Measurements from ENCODE around the gene DUOXA1.
A peak's percentile ranks its signal among the peaks of the same experiment; 100 is the strongest.

DUOXA1 gene, protein sequence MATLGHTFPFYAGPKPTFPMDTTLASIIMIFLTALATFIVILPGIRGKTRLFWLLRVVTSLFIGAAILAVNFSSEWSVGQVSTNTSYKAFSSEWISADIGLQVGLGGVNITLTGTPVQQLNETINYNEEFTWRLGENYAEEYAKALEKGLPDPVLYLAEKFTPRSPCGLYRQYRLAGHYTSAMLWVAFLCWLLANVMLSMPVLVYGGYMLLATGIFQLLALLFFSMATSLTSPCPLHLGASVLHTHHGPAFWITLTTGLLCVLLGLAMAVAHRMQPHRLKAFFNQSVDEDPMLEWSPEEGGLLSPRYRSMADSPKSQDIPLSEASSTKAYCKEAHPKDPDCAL

DNA sequence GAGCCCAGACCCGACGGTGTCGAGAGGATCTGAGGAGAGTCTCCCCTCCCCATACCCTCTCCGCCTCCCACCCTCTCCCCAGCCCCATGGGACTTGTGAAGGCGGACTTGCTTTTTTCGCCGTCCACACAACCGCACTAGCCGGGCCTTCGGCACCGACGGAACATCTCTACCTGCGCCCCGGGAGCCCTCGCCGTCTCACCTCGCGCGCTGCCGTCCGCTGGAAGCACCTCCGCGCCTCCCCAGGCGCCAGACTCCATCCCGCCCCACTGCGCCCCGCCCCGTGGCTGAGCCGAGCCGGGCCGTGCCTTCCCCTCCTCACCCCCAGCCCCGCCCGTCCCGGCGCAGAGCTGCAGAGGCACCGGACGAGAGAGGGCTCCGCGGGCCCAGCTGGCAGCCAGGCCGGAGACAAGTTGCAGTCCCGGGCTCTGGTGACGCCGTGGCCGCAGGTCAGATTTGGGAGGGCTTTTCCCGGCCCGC lies at the start of gene DUOXA1, which contains the start of gene DUOX1:
Gene DUOXA1 (minus strand): TSS at position 229 of the 479 bp plus-strand sequence. CDS start 6,865 bp downstream, outside the sequence.
Gene DUOX1 (plus strand): TSS at position 344 of the 479 bp plus-strand sequence. CDS start 1,973 bp downstream, outside the sequence.
- Histone ChIP-seq H3K9ac (ENCODE audit: low read length) (no peak within 1 kb of the TSS), H3K4me3 (ENCODE audit: low read length) (peak within 1 kb of the TSS; percentile 17), H3K9me3 (ENCODE audit: control insufficient read depth, low read length) (no peaks in the 10 kb centered on the region), H3K27me3 (replicated peaks; ENCODE audit: control insufficient read depth, insufficient read depth, low read length) (peaks cover 59% of the 10 kb centered on the region), H3K36me3 (ENCODE audit: control insufficient read depth, insufficient read depth, low read length, severe bottlenecking) (no peaks in the 10 kb centered on the region), H3K4me1 (ENCODE audit: control insufficient read depth, insufficient read depth, low read length) (no peaks in the 10 kb centered on the region)
- DNase-seq (ENCODE audit: low read depth), result no peak

DNA sequence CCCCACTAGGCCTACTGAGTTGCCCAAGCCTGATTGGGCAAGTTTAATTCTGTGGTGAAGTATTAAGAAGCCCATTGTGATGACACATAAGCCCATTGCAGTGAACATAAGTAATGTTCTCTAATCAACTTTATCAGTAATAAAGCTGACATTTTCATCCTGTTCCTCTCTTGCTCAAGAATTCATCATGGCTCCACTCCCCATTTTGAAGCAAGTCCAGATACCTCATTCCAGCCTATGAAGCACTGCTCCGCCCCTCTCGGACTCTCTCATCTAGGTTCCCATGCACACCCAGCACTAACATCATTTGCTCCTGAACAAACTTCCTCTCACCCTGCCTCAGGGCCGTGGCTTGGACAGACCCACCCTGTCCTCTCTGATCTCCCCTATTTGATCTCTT lies 47.6 kb upstream of the DUOXA1 start:
- no peaks in the 10 kb centered on the region for H3K4me1 ChIP-seq (ENCODE audit: control insufficient read depth, insufficient read depth, low read length)
- no peak overlapping the region for H3K4me3 ChIP-seq (ENCODE audit: low read length)
- no peak for DNase-seq (ENCODE audit: low read depth)
- H3K9ac ChIP-seq (ENCODE audit: low read length), result no peak overlapping the region
- no peaks in the 10 kb centered on the region for H3K27me3 ChIP-seq (replicated peaks; ENCODE audit: control insufficient read depth, insufficient read depth, low read length)
- no peaks in the 10 kb centered on the region for H3K9me3 ChIP-seq (ENCODE audit: control insufficient read depth, low read length)
- no peaks in the 10 kb centered on the region for H3K36me3 ChIP-seq (ENCODE audit: control insufficient read depth, insufficient read depth, low read length, severe bottlenecking)

DNA sequence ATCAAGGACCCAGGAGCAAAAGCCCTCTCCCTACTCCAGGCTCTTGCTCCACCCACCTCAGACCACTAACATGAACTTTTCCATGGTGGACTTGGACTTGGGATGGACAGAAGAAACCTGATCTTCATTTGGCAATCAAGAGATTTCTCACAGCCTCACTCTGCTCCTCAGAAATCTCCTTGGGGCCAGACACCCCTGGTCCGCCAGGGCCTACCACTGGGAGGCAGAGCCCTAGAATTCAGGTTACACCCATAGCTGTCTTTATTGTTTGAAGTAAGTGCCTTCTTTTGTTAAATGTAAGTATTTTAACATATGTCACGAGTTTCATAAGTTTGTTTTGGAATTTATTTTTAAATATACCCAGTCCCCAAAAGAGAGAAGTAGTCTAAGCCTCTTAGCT lies 44.9 kb upstream of the DUOXA1 start:
- no peaks in the 10 kb centered on the region for H3K36me3 ChIP-seq (ENCODE audit: control insufficient read depth, insufficient read depth, low read length, severe bottlenecking)
- no peak overlapping the region for H3K9ac ChIP-seq (ENCODE audit: low read length)
- no peak overlapping the region for H3K4me3 ChIP-seq (ENCODE audit: low read length)
- no peaks in the 10 kb centered on the region for H3K4me1 ChIP-seq (ENCODE audit: control insufficient read depth, insufficient read depth, low read length)
- no peak for DNase-seq (ENCODE audit: low read depth)
- no peaks in the 10 kb centered on the region for H3K9me3 ChIP-seq (ENCODE audit: control insufficient read depth, low read length)
- no peaks in the 10 kb centered on the region for H3K27me3 ChIP-seq (replicated peaks; ENCODE audit: control insufficient read depth, insufficient read depth, low read length)

DNA sequence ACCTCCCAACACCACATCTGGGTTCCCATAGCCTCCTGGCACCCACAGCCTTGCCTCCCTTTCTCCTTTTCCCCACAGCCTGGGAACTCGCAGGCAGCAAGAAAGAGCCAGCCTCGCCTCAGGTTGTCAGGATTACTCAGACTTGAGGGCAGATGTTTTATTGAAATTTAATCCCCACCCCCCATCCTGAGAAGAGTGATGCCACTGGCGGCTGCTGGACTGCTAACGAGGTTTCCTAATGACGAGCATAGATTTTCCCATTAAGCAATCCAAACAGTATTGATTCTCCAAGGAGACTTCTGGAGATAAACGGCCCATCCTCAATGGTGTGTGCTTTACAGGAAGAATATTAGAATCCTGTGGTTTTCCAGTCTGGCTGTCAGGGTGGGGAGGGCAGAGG lies 44.4 kb upstream of the DUOXA1 start:
- no peak for DNase-seq (ENCODE audit: low read depth)
- Histone ChIP-seq H3K27me3 (replicated peaks; ENCODE audit: control insufficient read depth, insufficient read depth, low read length) (no peaks in the 10 kb centered on the region), H3K36me3 (ENCODE audit: control insufficient read depth, insufficient read depth, low read length, severe bottlenecking) (no peaks in the 10 kb centered on the region), H3K9ac (ENCODE audit: low read length) (no peak overlapping the region), H3K4me1 (ENCODE audit: control insufficient read depth, insufficient read depth, low read length) (no peaks in the 10 kb centered on the region), H3K9me3 (ENCODE audit: control insufficient read depth, low read length) (no peaks in the 10 kb centered on the region), H3K4me3 (ENCODE audit: low read length) (no peak overlapping the region)

DNA sequence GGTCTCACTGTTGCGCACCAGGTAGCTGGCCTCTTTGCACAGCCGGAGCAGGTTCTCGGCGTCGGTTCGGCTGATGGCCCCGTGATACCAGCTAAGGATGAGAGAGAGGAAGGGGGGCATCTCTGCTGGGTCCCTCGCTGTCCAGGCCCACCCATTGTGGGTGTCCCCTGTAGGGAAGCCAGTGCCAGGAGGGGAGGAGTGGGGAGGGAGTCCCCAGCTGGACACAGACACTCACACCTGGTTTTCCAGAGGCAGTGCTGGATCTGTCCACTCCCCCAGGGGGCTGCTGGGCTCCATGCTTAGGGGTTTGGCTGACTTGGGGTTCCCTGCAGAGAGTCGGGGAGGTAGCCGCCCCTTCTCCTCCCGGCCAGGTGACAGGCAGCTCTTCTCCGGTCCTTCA lies 42.2 kb upstream of the DUOXA1 start:
- Histone ChIP-seq H3K9ac (ENCODE audit: low read length) (no peak overlapping the region), H3K27me3 (replicated peaks; ENCODE audit: control insufficient read depth, insufficient read depth, low read length) (no peaks in the 10 kb centered on the region), H3K4me1 (ENCODE audit: control insufficient read depth, insufficient read depth, low read length) (no peaks in the 10 kb centered on the region), H3K9me3 (ENCODE audit: control insufficient read depth, low read length) (no peaks in the 10 kb centered on the region), H3K4me3 (ENCODE audit: low read length) (no peak overlapping the region), H3K36me3 (ENCODE audit: control insufficient read depth, insufficient read depth, low read length, severe bottlenecking) (no peaks in the 10 kb centered on the region)
- no peak for DNase-seq (ENCODE audit: low read depth)

DNA sequence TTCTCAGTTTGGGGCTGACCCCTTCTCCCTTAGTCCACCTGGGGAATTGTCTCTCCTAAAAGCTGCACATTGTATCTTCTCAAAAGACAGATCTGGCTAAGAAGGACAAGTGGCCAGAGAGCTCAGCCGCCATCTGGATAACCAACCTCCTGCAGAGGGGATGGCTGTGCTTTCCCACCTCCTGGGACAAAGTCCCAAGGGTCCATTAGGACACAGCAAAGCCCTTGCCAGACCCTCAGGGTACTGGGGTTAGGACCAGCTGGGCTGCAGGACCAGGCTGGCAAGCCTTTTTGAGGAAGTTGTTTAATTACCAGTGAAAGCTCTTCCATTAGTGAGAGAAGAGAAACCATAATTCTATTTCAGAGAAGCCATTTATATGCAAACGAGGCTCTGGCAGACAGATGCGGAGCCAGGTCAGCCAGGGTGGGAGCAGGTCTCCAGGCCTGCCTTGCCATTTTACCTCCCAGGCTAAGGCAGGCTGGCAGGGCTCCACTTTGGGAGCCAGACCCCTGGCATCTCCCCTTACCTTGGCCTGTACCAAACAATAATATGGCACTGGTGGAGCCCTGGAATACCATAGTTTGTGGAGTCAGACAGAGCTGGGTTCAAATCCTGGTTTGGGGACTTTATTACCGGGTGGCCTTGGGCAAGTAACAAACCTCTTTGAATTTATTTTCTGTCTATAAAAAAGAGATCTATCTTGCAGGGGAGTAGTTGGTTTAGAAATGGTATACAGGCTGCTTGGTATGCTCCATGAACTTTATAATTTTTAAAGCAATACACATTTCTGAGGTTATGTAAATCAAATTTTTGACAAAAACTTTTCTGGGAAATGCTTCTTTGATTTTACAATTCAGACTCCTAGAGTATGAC lies 40.2 kb upstream of the DUOXA1 start:
- Histone ChIP-seq H3K9ac (ENCODE audit: low read length) (no peak overlapping the region), H3K27me3 (replicated peaks; ENCODE audit: control insufficient read depth, insufficient read depth, low read length) (no peaks in the 10 kb centered on the region), H3K9me3 (ENCODE audit: control insufficient read depth, low read length) (no peaks in the 10 kb centered on the region), H3K4me1 (ENCODE audit: control insufficient read depth, insufficient read depth, low read length) (peaks cover 8% of the 10 kb centered on the region), H3K36me3 (ENCODE audit: control insufficient read depth, insufficient read depth, low read length, severe bottlenecking) (no peaks in the 10 kb centered on the region), H3K4me3 (ENCODE audit: low read length) (no peak overlapping the region)
- no peak for DNase-seq (ENCODE audit: low read depth)

DNA sequence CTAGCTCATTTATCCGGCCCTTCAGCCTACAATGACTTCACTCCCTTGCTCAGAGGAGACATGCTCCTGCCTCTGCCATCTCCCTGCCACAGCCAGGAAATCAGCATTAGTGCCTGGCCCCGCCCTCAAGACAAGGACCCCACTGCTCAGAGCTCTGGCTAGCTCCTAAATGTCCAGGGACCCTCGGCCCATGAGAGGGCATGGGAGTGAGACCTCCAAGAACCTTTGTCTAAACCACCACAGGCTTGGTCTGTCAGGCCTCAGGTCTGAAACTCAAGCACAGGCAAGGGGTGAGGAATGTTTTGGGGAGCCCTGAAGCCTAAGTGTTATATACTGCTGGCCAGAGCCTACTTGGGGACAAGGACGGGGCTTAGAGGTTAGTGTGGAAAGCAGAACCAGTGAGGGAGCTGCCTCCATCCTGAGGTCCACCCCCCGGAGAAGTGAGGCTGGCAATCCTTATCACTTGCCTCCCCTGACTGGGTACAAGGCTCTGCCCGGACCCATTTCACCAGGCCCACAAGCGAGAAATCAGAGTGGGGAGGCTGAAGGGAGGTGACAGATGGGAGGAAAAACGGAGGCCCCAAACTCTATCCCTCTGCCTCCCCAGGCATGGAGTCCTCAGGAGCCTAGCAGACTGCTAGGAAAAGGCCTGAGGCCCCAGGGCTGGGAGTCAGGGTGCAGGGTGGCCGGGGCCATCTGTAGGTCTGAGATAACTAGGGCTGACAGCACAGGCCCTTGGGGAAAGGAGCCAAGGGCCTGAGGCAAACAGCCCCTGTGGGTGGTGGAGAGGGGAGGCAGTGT lies 39.3 kb upstream of the DUOXA1 start:
- Histone ChIP-seq H3K36me3 (ENCODE audit: control insufficient read depth, insufficient read depth, low read length, severe bottlenecking) (no peaks in the 10 kb centered on the region), H3K4me1 (ENCODE audit: control insufficient read depth, insufficient read depth, low read length) (peaks cover 8% of the 10 kb centered on the region), H3K9ac (ENCODE audit: low read length) (no peak overlapping the region), H3K27me3 (replicated peaks; ENCODE audit: control insufficient read depth, insufficient read depth, low read length) (no peaks in the 10 kb centered on the region), H3K9me3 (ENCODE audit: control insufficient read depth, low read length) (no peaks in the 10 kb centered on the region), H3K4me3 (ENCODE audit: low read length) (no peak overlapping the region)
- DNase-seq (ENCODE audit: low read depth), result no peak

DNA sequence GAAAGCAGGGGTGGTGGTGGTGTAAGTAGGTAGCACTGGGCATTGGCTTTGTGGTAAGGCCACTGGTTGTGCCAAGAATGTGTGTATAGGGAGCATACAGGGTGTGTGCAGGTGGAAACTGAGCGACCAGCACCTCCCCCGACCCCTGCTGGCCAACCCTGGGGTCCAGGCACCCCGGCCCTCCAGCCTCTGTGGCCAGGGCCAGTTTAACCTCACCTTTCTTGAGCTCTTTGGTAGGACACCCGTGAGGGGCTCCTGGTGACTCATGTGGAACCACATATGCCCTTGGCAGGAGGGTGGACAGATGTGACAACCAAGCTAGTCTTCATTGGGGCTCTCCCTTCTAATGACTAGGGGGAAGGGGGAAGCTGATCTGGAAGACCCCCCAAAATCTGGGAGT lies 38.6 kb upstream of the DUOXA1 start:
- DNase-seq (ENCODE audit: low read depth), result no peak
- Histone ChIP-seq H3K4me3 (ENCODE audit: low read length) (no peak overlapping the region), H3K9me3 (ENCODE audit: control insufficient read depth, low read length) (no peaks in the 10 kb centered on the region), H3K36me3 (ENCODE audit: control insufficient read depth, insufficient read depth, low read length, severe bottlenecking) (no peaks in the 10 kb centered on the region), H3K4me1 (ENCODE audit: control insufficient read depth, insufficient read depth, low read length) (peaks cover 8% of the 10 kb centered on the region), H3K9ac (ENCODE audit: low read length) (no peak overlapping the region), H3K27me3 (replicated peaks; ENCODE audit: control insufficient read depth, insufficient read depth, low read length) (no peaks in the 10 kb centered on the region)

DNA sequence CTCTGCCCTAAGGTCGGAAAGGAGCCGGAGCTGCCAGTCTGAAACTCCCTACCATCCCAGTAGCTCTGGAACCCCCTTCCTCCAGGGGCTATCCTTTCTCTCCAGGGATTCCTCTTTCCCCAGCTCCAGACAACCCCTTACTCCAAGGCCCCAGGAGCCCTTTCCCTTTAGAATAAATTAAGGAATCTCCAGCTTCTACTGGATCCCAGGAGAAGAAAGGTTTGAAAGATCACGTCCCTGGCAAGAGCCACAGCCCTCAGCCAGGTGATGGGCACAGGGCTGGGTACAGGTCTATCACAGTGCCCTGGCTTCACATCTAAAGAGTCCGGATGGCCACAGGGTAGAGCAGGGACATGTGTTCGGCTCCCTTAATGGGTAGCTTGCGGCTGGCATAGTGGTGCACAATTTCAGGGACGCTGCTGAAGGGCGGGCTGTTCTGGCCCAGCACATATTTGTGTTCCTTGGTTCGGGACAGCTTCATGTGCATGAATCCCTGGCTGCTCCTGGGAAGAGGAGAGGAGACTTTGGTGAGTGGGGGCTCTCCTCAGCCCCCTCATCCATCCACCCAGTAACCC lies 38.0 kb upstream of the DUOXA1 start:
- no peak for DNase-seq (ENCODE audit: low read depth)
- Histone ChIP-seq H3K4me3 (ENCODE audit: low read length) (peak overlapping the region; percentile 85), H3K9me3 (ENCODE audit: control insufficient read depth, low read length) (no peaks in the 10 kb centered on the region), H3K27me3 (replicated peaks; ENCODE audit: control insufficient read depth, insufficient read depth, low read length) (no peaks in the 10 kb centered on the region), H3K9ac (ENCODE audit: low read length) (peak overlapping the region; percentile 93), H3K36me3 (ENCODE audit: control insufficient read depth, insufficient read depth, low read length, severe bottlenecking) (no peaks in the 10 kb centered on the region), H3K4me1 (ENCODE audit: control insufficient read depth, insufficient read depth, low read length) (peaks cover 8% of the 10 kb centered on the region)

DNA sequence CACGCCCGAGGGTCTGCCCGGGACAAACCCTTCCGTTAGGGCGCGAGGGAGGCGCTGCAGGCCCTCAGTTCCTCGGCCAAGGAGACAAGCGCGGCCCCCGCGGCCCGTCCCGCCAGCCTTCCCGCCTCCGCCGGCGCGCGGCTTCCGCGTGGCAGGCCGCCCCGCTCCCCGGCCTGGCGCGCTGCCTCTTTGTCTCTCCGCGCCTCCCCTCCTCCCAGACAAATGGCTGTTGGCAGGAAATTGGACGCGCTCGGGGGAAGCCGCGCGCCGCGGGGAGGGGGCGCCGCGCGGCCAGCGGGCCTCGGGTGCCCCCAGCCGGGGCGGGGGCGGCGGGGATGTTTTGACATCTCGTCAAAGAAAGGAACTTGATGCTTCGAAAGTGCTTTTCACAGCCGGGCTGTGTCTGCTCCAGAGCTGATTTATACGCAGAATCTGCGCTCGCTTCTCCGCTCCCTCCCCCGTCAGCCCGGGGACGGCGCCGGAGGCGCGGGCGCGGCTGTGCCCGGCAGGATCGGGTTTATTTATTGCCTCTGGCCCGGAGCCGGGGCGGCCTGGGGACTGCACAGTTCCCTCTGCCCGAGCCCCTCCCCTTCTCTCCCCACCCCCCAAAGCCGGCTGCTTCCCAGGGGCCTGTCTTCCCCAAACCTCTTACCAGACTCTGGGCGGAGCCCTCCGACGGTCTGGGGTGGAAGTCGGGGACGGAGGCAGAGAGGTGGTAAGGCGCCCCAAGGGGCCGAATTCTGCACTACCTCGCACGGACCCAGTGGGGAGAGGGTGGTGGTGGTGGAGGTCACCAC lies 37.4 kb upstream of the DUOXA1 start:
- H3K9ac ChIP-seq (ENCODE audit: low read length), result peak overlapping the region; percentile 93
- H3K4me3 ChIP-seq (ENCODE audit: low read length), result peak overlapping the region; percentile 85
- peak; percentile 92 for DNase-seq (ENCODE audit: low read depth)
- no peaks in the 10 kb centered on the region for H3K9me3 ChIP-seq (ENCODE audit: control insufficient read depth, low read length)
- no peaks in the 10 kb centered on the region for H3K36me3 ChIP-seq (ENCODE audit: control insufficient read depth, insufficient read depth, low read length, severe bottlenecking)
- H3K27me3 ChIP-seq (replicated peaks; ENCODE audit: control insufficient read depth, insufficient read depth, low read length), result no peaks in the 10 kb centered on the region
- H3K4me1 ChIP-seq (ENCODE audit: control insufficient read depth, insufficient read depth, low read length), result peaks cover 8% of the 10 kb centered on the region

Data from adipocyte (in vitro differentiated cells).